H1 (cell line): ENCODE measurements around the gene ZBTB7A. TPM values are rescaled to one million over a fixed set of nuclear protein-coding genes. Genes with fewer than 3 reads are reported as not detected.

ENCODE experiments used
- CTCF ChIA-PET: fragments of 300-600 bp; sonication (Branson Sonifier 250); formaldehyde crosslinking; loops from one replicate; lab custom pipeline; 2021; ENCODE audit not compliant: partially characterized antibody; lab: Charles Lee
- POLR2A ChIA-PET: fragments of 300-600 bp; sonication (Branson Sonifier 250); formaldehyde crosslinking; loops from one replicate; lab custom pipeline; 2021; ENCODE audit warnings: inconsistent platforms; ENCODE audit not compliant: partially characterized antibody; lab: Charles Lee
- DNase-seq, 2 experiments: peaks; one replicate each; pipeline versions ENCODE4 v3.0.0 to v3.0.0-alpha.2; 2010 to 2022; ENCODE audit warnings: low spot score in 2 of 2, low read depth in 1 of 2, mixed read lengths in 1 of 2
- FAIRE-seq: peaks from 2 replicates; lab custom pipeline; 2011; peaks lifted over from hg19 to GRCh38; lab: Jason Lieb, UNC
- H2AFZ ChIP-seq: 2 replicates; pipeline ENCODE4 v1.8.1; 2012; ENCODE audit warnings: low read length, inconsistent platforms
- H2AK5ac ChIP-seq: 2 replicates; pipeline ENCODE4 v1.6.1; 2013; ENCODE audit warnings: low read depth, low read length
- H2BK120ac ChIP-seq: replicated peaks from 2 replicates; pipeline ENCODE3; 2013; ENCODE audit warnings: low read depth, low read length, inconsistent platforms
- H2BK12ac ChIP-seq: 2 replicates; pipeline ENCODE4 v1.6.1; 2013; ENCODE audit warnings: low read depth, low read length
- H2BK15ac ChIP-seq: 2 replicates; pipeline ENCODE4 v1.6.1; 2013; ENCODE audit warnings: low read length
- H2BK20ac ChIP-seq: 2 replicates; pipeline ENCODE4 v1.6.1; 2013; ENCODE audit warnings: low read length
- H2BK5ac ChIP-seq: 2 replicates; pipeline ENCODE4 v1.6.1; 2013; ENCODE audit warnings: low read depth, low read length
- H3K14ac ChIP-seq: 2 replicates; pipeline ENCODE4 v1.6.1; 2013; ENCODE audit warnings: inconsistent platforms; ENCODE audit not compliant: insufficient read length
- H3K18ac ChIP-seq: 2 replicates; pipeline ENCODE4 v1.6.1; 2013; ENCODE audit warnings: low read length; ENCODE audit errors: extremely low read depth
- H3K23ac ChIP-seq: 2 replicates; pipeline ENCODE4 v1.6.1; 2013; ENCODE audit warnings: inconsistent platforms; ENCODE audit not compliant: insufficient read length
- H3K23me2 ChIP-seq: 2 replicates; pipeline ENCODE4 v1.6.1; 2013; ENCODE audit warnings: low read depth, low read length
- H3K27ac ChIP-seq: 2 replicates; pipeline ENCODE4 v1.6.1; 2011; ENCODE audit warnings: low read depth, low read length, inconsistent platforms
- H3K27me3 ChIP-seq, 4 experiments: replicated peaks in 1 of 4; 1 replicate in 1 of 4; 2 replicates in 3 of 4; pipeline versions ENCODE4 v1.6.1 to v1.8.1; 2011 to 2013; ENCODE audit warnings: low read length in 3 of 4, mild to moderate bottlenecking in 3 of 4, inconsistent platforms in 2 of 4, mixed read lengths in 2 of 4, moderate library complexity in 1 of 4; ENCODE audit not compliant: control insufficient read depth in 3 of 4, insufficient read depth in 3 of 4; ENCODE audit errors: extremely low read depth in 1 of 4
- H3K36me3 ChIP-seq, 4 experiments: 2 replicates each; pipeline versions ENCODE4 v1.6.1 to v1.8.1; 2011 to 2013; ENCODE audit warnings: mild to moderate bottlenecking in 4 of 4, low read length in 3 of 4, moderate library complexity in 2 of 4, control low read depth in 1 of 4, inconsistent platforms in 1 of 4; ENCODE audit not compliant: insufficient read depth in 4 of 4, control insufficient read depth in 2 of 4
- H3K4ac ChIP-seq: replicated peaks from 2 replicates; pipeline ENCODE3; 2013; ENCODE audit warnings: low read length, low read depth, mixed read lengths, inconsistent platforms; ENCODE audit not compliant: insufficient read length
- H3K4me1 ChIP-seq, 4 experiments: replicated peaks in 1 of 4; 1 replicate in 1 of 4; 2 replicates in 3 of 4; pipeline versions ENCODE4 v1.6.1 to v1.8.1; 2011 to 2013; ENCODE audit warnings: low read length in 3 of 4, inconsistent platforms in 2 of 4, mixed read lengths in 1 of 4; ENCODE audit not compliant: insufficient read depth in 4 of 4, control insufficient read depth in 3 of 4
- H3K4me2 ChIP-seq, 2 experiments: 2 replicates each; pipeline versions ENCODE4 v1.6.1 to v1.8.1; 2011 to 2013; ENCODE audit warnings: low read depth in 2 of 2, low read length in 2 of 2, control low read depth in 1 of 2, inconsistent platforms in 1 of 2, mild to moderate bottlenecking in 1 of 2; ENCODE audit not compliant: insufficient read depth in 1 of 2
- H3K4me3 ChIP-seq, 4 experiments: fragments of 200-600, 300-600 bp in 1 of 4; sonication (generic), shearing (Covaris generic), sonication (Bioruptor Twin) in 1 of 4; 2 replicates each; pipeline versions ENCODE4 v1.5.1 to v1.8.1; 2011 to 2016; ENCODE audit warnings: low read length in 4 of 4, low read depth in 3 of 4, control low read depth in 2 of 4, inconsistent platforms in 2 of 4, mild to moderate bottlenecking in 2 of 4, mixed read lengths in 1 of 4, moderate library complexity in 1 of 4; ENCODE audit not compliant: insufficient read depth in 2 of 4; ENCODE audit errors: extremely low read depth in 1 of 4
- H3K56ac ChIP-seq: replicated peaks from 2 replicates; pipeline ENCODE3; 2013; ENCODE audit warnings: low read depth, mild to moderate bottlenecking, mixed read lengths, low read length, inconsistent platforms; ENCODE audit not compliant: insufficient read length
- H3K79me1 ChIP-seq: 2 replicates; pipeline ENCODE4 v1.6.1; 2013; ENCODE audit warnings: low read depth, low read length, control low read depth
- H3K79me2 ChIP-seq, 2 experiments: 2 replicates each; pipeline versions ENCODE4 v1.6.1 to v1.8.1; 2012 to 2013; ENCODE audit warnings: low read length in 2 of 2, mild to moderate bottlenecking in 2 of 2, inconsistent platforms in 1 of 2; ENCODE audit not compliant: insufficient read depth in 2 of 2, control insufficient read depth in 1 of 2
- H3K9ac ChIP-seq, 4 experiments: replicated peaks in 1 of 4; 1 replicate in 1 of 4; 2 replicates in 3 of 4; pipeline versions ENCODE4 v1.6.1 to v1.8.1; 2011 to 2013; ENCODE audit warnings: low read depth in 3 of 4, low read length in 3 of 4, control low read depth in 2 of 4, mild to moderate bottlenecking in 2 of 4, moderate library complexity in 2 of 4, inconsistent platforms in 1 of 4; ENCODE audit errors: extremely low read depth in 1 of 4
- H3K9me3 ChIP-seq, 2 experiments: 2 replicates each; pipeline versions ENCODE4 v1.6.1 to v1.8.1; 2012 to 2013; ENCODE audit warnings: mild to moderate bottlenecking in 2 of 2, moderate library complexity in 2 of 2, control low read depth in 1 of 2, inconsistent platforms in 1 of 2, low read depth in 1 of 2, low read length in 1 of 2, mixed read lengths in 1 of 2; ENCODE audit not compliant: insufficient read depth in 2 of 2
- H4K20me1 ChIP-seq, 2 experiments: replicated peaks in 1 of 2; 2 replicates each; pipeline versions ENCODE3 to v1.8.1; 2011 to 2013; ENCODE audit warnings: inconsistent platforms in 2 of 2, low read length in 2 of 2, mild to moderate bottlenecking in 1 of 2; ENCODE audit not compliant: insufficient read depth in 2 of 2, control insufficient read depth in 1 of 2
- H4K5ac ChIP-seq: 2 replicates; pipeline ENCODE4 v1.6.1; 2013; ENCODE audit warnings: low read length, low read depth, mixed read lengths, inconsistent platforms; ENCODE audit not compliant: insufficient read length
- H4K8ac ChIP-seq: 2 replicates; pipeline ENCODE4 v1.8.0; 2013; ENCODE audit warnings: mild to moderate bottlenecking, moderate library complexity, low read length, inconsistent platforms; ENCODE audit not compliant: insufficient read depth; ENCODE audit errors: extremely low read depth
- H4K91ac ChIP-seq: replicated peaks from 2 replicates; pipeline ENCODE3; 2013; ENCODE audit warnings: low read length, mixed read lengths, inconsistent platforms; ENCODE audit not compliant: insufficient read length
- CEBPB ChIP-seq: IDR thresholded peaks from 2 replicates; pipeline ENCODE4 v1.6.1; 2012; ENCODE audit warnings: low read depth, low read length
- CHD2 ChIP-seq: IDR thresholded peaks from 2 replicates; pipeline ENCODE4 v1.6.1; 2012; ENCODE audit warnings: low read length, improper control_type of control experiment
- CTBP2 ChIP-seq: IDR thresholded peaks from 2 replicates; pipeline ENCODE4 v1.7.0; 2011; ENCODE audit warnings: borderline replicate concordance, mild to moderate bottlenecking, moderate library complexity, mixed read lengths, low read length; ENCODE audit not compliant: insufficient read depth, insufficient read length
- CTCF ChIP-seq, 3 experiments: IDR thresholded peaks; 1 replicate in 2 of 3; 2 replicates in 1 of 3; pipeline versions ENCODE4 v1.5.1 to v1.6.1; 2011; ENCODE audit warnings: low read length in 3 of 3, mild to moderate bottlenecking in 3 of 3, inconsistent platforms in 2 of 3, low read depth in 1 of 3, moderate library complexity in 1 of 3; ENCODE audit not compliant: insufficient read depth in 1 of 3; ENCODE audit errors: control extremely low read depth in 1 of 3
- EZH2 ChIP-seq: fragments of 200-600 bp; sonication (generic); IDR thresholded peaks from 2 replicates; pipeline ENCODE4 v1.7.1; 2012; ENCODE audit warnings: low read depth, mild to moderate bottlenecking, moderate library complexity, low read length, inconsistent platforms; ENCODE audit not compliant: severe bottlenecking
- JUND ChIP-seq: IDR thresholded peaks from 2 replicates; pipeline ENCODE4 v1.6.1; 2011; ENCODE audit warnings: mild to moderate bottlenecking, improper control_type of control experiment, low read length
- MAX ChIP-seq: IDR thresholded peaks from 2 replicates; pipeline ENCODE4 v1.6.1; 2012; ENCODE audit warnings: inconsistent platforms
- RAD21 ChIP-seq, 2 experiments: IDR thresholded peaks in 1 of 2; conservative IDR thresholded peaks in 1 of 2; 2 replicates each; pipeline ENCODE4 v1.6.1; 2011; ENCODE audit warnings: low read depth in 2 of 2, low read length in 2 of 2, improper control_type of control experiment in 1 of 2, inconsistent platforms in 1 of 2, mild to moderate bottlenecking in 1 of 2, moderate library complexity in 1 of 2
- RNF2 ChIP-seq: fragments of 200-900, 300-1000 bp; sonication (generic); IDR thresholded peaks from 2 replicates; pipeline ENCODE4 v1.7.1; 2016; ENCODE audit warnings: borderline replicate concordance, low read depth, mild to moderate bottlenecking, antibody characterized with exemption, low read length; ENCODE audit not compliant: poor library complexity, severe bottlenecking; ENCODE audit errors: missing control alignments
- SUZ12 ChIP-seq: fragments of 200-600 bp; sonication (generic); IDR thresholded peaks from 2 replicates; pipeline ENCODE4 v1.6.1; 2012; ENCODE audit warnings: mild to moderate bottlenecking, inconsistent platforms, low read length, moderate library complexity, mixed read lengths
- WGBS, 2 experiments: shearing (Covaris generic) in 1 of 2; methylation state at CpG; one replicate each; pipeline versions ENCODE4 v1.1.6 to v1.1.7; 2013 to 2015; ENCODE audit warnings: low lambda C conversion rate in 2 of 2, mixed read lengths in 2 of 2, inconsistent platforms in 1 of 2, low coverage in 1 of 2, missing lambda C conversion rate in 1 of 2; ENCODE audit not compliant: insufficient replicate concordance in 2 of 2, insufficient coverage in 1 of 2, insufficient read length in 1 of 2; ENCODE audit errors: extremely low coverage in 1 of 2, missing lambda C conversion rate in 1 of 2; 5-methylcytosine and 5-hydroxymethylcytosine counted together
- polyA plus RNA-seq, 7 experiments: library from polyadenylated mRNA; depleted of rRNA in 3 of 7; stranded (reverse) in 5 of 7; unstranded in 2 of 7; fragments of >200 nt in 5 of 7; fragments of 200-250 nt in 2 of 7; gene quantifications; 1 replicate in 5 of 7; 2 replicates in 1 of 7; 4 replicates in 1 of 7; pipeline versions ENCODE4 v1.2.1 to v1.2.3, GENCODE V29; 2011 to 2013; ENCODE audit warnings: missing spikeins in 2 of 7, mixed read lengths in 2 of 7
- total RNA-seq: library from RNA; stranded (reverse); fragmentation: NEBNext Ultra II Directional; extraction: Animal tissue kit (Norgen Biotek cat#: 25700); gene quantifications from 2 replicates; pipeline ENCODE4 v1.2.1, GENCODE V29; 2021

The ZBTB7A gene
- total and polyA plus RNA-seq, 2 of the 8 experiments (the other 6 are each of a cell fraction or from before 2014, with no cell fraction given): 5.6 to 17.8 TPM

GRCh38 chr19:4035582-4035981 is 31.1 kb downstream of the ZBTB7A start:
- H3K18ac ChIP-seq: no peak overlapping the region
- CTCF ChIA-PET: no interaction called here
- FAIRE-seq: peak; percentile 98
- no peak for TF ChIP-seq RNF2
- TF ChIP-seq EZH2: no peak
- TF ChIP-seq RAD21 (IDR thresholded peaks at IDR 0.05 in 1 of 2, conservative IDR thresholded peaks at IDR 0.05 in 1 of 2; ENCODE audit: low read depth in 2 of 2, low read length in 2 of 2): no peak
- no peak for TF ChIP-seq SUZ12
- no peak for TF ChIP-seq JUND
- no peak for TF ChIP-seq MAX
- TF ChIP-seq CTBP2: no peak
- TF ChIP-seq CEBPB: no peak
- no peak for TF ChIP-seq CHD2
- no peak for TF ChIP-seq CTCF (IDR thresholded peaks at IDR 0.05; ENCODE audit: control extremely low read depth in 1 of 3, insufficient read depth in 1 of 3, low read depth in 1 of 3, low read length in 3 of 3)

More at GRCh38 chr19:4035582-4035981, 31.1 kb downstream of the ZBTB7A start:
- no peak overlapping the region for H3K9ac ChIP-seq
- H2BK120ac ChIP-seq: no peak overlapping the region
- POLR2A ChIA-PET: interaction anchor here (2.9 kb wide), 1 partner anchor 12 kb away, joined by 18 read pairs; no protein-coding TSS in a partner anchor
- no peak overlapping the region for H3K4me3 ChIP-seq
- H4K5ac ChIP-seq: no peak overlapping the region
- peak overlapping the region; percentile 83 for H3K56ac ChIP-seq
- no peak overlapping the region for H4K91ac ChIP-seq
- H2BK12ac ChIP-seq: no peak overlapping the region
- no peak overlapping the region for H3K4me2 ChIP-seq
- peaks cover 0 to 47% (median 22%) of the 10 kb centered on the region in 4 experiments; a peak in 6 of 8 replicates for H3K36me3 ChIP-seq
- H4K20me1 ChIP-seq: peaks cover 0 to 20% of the 10 kb centered on the region in 2 experiments
- H2BK20ac ChIP-seq: no peak overlapping the region
- H3K14ac ChIP-seq: no peak overlapping the region
- H3K27me3 ChIP-seq: no peaks in the 10 kb centered on the region
- no peak overlapping the region for H2AFZ ChIP-seq
- H2BK5ac ChIP-seq: no peak overlapping the region
- H3K27ac ChIP-seq: no peak overlapping the region
- H3K23me2 ChIP-seq: peaks cover 9% of the 10 kb centered on the region; the same call in 1 of the 2 replicates
- 79% methylated on average over 10 of the region's 10 CpGs; no CpG with 5 or more reads in 1 of the 2 experiments for WGBS, 2 experiments
- no peaks in the 10 kb centered on the region for H3K79me2 ChIP-seq
- peaks cover 3 to 5% of the 10 kb centered on the region in 2 experiments; a peak in 1 of 4 replicates for H3K9me3 ChIP-seq
- no peak overlapping the region for H4K8ac ChIP-seq
- H3K79me1 ChIP-seq: no peaks in the 10 kb centered on the region
- no peak overlapping the region for H2AK5ac ChIP-seq
- DNase-seq: no peak
- H3K4ac ChIP-seq: no peak overlapping the region
- no peak overlapping the region for H2BK15ac ChIP-seq
- no peak overlapping the region for H3K23ac ChIP-seq
- no peaks in the 10 kb centered on the region for H3K4me1 ChIP-seq
